HEK293 (cell line): ENCODE results near the gene TRIM9.

Source experiments
- CTCF ChIA-PET: fragments of 350-600 bp; formaldehyde crosslinking; extraction: SDS; loops from one replicate; lab custom pipeline; 2021; ENCODE audit warnings: antibody characterized with exemption; lab: Yijun Ruan, JAX
- POLR2A ChIA-PET: fragments of 300-600 bp; formaldehyde crosslinking; extraction: SDS; loops from one replicate; lab custom pipeline; 2020; ENCODE audit warnings: antibody characterized with exemption, inconsistent platforms; lab: Yijun Ruan, JAX
- H3K27ac ChIP-seq: fragments of 200-500 bp; sonication (Bioruptor generic); 2 replicates; pipeline ENCODE4 v1.5.1; 2014; ENCODE audit warnings: low read depth, low read length, control low read depth, inconsistent platforms; ENCODE audit errors: extremely low read depth
- H3K36me3 ChIP-seq, 2 experiments: fragments of 200-500 bp in 1 of 2; sonication (Bioruptor generic) in 1 of 2; 1 replicate in 1 of 2; 2 replicates in 1 of 2; pipeline ENCODE4 v1.5.1; 2014 to 2017; ENCODE audit warnings: inconsistent platforms in 2 of 2, low read length in 2 of 2; ENCODE audit not compliant: control insufficient read depth in 2 of 2, insufficient read depth in 1 of 2
- H3K4me1 ChIP-seq: fragments of 200-500 bp; sonication (Bioruptor generic); 2 replicates; pipeline ENCODE4 v1.5.1; 2014; ENCODE audit warnings: mild to moderate bottlenecking, low read length, inconsistent platforms; ENCODE audit not compliant: control insufficient read depth, insufficient read depth
- H3K4me3 ChIP-seq: 2 replicates; pipeline ENCODE4 v1.5.1; 2011; ENCODE audit warnings: low read depth, mild to moderate bottlenecking, control low read depth, low read length, moderate library complexity
- H3K9me3 ChIP-seq: fragments of 200-500 bp; sonication (Bioruptor generic); 2 replicates; pipeline ENCODE4 v1.5.1; 2014; ENCODE audit warnings: low read depth, low read length, inconsistent platforms; ENCODE audit not compliant: control insufficient read depth, insufficient read depth
- GLI2 ChIP-seq: fragments of 450-650 bp; formaldehyde crosslinking; IDR thresholded peaks from 2 replicates; pipeline ENCODE4; 2017; ENCODE audit warnings: missing biosample characterization, missing genetic modification characterization, low read depth, borderline replicate concordance
- GLIS2 ChIP-seq: fragments of 450-650 bp; formaldehyde crosslinking; IDR thresholded peaks from 2 replicates; pipeline ENCODE4 v1.5.1; 2016; ENCODE audit warnings: missing biosample characterization, missing genetic modification characterization
- MZF1 ChIP-seq: fragments of 450-650 bp; formaldehyde crosslinking; IDR thresholded peaks from 2 replicates; pipeline ENCODE4 v1.5.1; 2017; ENCODE audit warnings: missing biosample characterization, missing genetic modification characterization, borderline replicate concordance
- ZNF311 ChIP-seq: fragments of 450-650 bp; formaldehyde crosslinking; IDR thresholded peaks from 2 replicates; pipeline ENCODE4 v1.5.1; 2017; ENCODE audit warnings: missing biosample characterization, missing genetic modification characterization, borderline replicate concordance
- ZNF514 ChIP-seq: fragments of 450-650 bp; formaldehyde crosslinking; IDR thresholded peaks from 2 replicates; pipeline ENCODE4 v1.5.1; 2016; ENCODE audit warnings: missing biosample characterization, missing genetic modification characterization
- ZNF529 ChIP-seq: fragments of 450-650 bp; formaldehyde crosslinking; IDR thresholded peaks from 2 replicates; pipeline ENCODE4 v1.5.1; 2017; ENCODE audit warnings: missing genetic modification characterization, missing biosample characterization; ENCODE audit not compliant: insufficient replicate concordance
- ZNF555 ChIP-seq: fragments of 450-650 bp; formaldehyde crosslinking; conservative IDR thresholded peaks from 2 replicates; pipeline ENCODE4 v1.5.1; 2017; ENCODE audit warnings: missing biosample characterization, mild to moderate bottlenecking, missing genetic modification characterization, inconsistent platforms
- ZNF837 ChIP-seq: fragments of 450-650 bp; formaldehyde crosslinking; IDR thresholded peaks from 2 replicates; pipeline ENCODE4 v1.5.1; 2016; ENCODE audit warnings: missing biosample characterization, missing genetic modification characterization
- ZNF843 ChIP-seq: fragments of 450-650 bp; formaldehyde crosslinking; IDR thresholded peaks from 2 replicates; pipeline ENCODE4 v1.5.1; 2016; ENCODE audit warnings: missing biosample characterization, missing genetic modification characterization
- TF ChIP-seq, protein P1 (sequence below): fragments of 450-650 bp; formaldehyde crosslinking; IDR thresholded peaks from 2 replicates; pipeline ENCODE4 v1.5.1; 2017; ENCODE audit warnings: missing biosample characterization, missing genetic modification characterization
- TF ChIP-seq, protein P2 (sequence below): sonication (generic); formaldehyde crosslinking; IDR thresholded peaks from 2 replicates; pipeline ENCODE4 v1.8.1; 2022; ENCODE audit warnings: mild to moderate bottlenecking, moderate library complexity, missing genetic modification reagents
- TF ChIP-seq, protein P3 (sequence below): IDR thresholded peaks from 2 replicates; pipeline ENCODE4 v1.6.1; 2011; ENCODE audit warnings: mild to moderate bottlenecking, low read depth, low read length, borderline replicate concordance

Gene TRIM9

DNA sequence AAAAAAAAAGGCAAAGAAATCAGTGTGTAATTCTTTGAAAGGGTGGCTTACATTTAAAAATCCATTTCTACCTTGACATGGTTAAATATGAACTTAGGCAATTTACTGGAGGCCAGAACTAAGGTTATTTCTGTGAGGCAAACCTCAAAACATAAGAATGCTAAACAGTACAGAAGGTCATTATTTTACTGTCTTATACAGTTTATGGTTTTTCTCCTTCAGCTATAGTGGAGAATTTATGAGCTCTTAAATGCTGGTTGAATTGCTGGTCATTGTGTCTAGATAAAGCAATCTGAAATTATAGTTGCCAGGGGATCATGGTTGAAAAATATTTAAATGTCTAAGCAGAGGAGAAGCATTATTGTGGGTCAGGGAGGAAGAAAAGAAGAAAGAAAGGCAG, 70.5 kb downstream of the TRIM9 start:
- H3K27ac ChIP-seq, result no peak overlapping the region
- CTCF ChIA-PET, result no interaction called here
- POLR2A ChIA-PET, result no interaction called here
- TF ChIP-seq, protein P1, sequence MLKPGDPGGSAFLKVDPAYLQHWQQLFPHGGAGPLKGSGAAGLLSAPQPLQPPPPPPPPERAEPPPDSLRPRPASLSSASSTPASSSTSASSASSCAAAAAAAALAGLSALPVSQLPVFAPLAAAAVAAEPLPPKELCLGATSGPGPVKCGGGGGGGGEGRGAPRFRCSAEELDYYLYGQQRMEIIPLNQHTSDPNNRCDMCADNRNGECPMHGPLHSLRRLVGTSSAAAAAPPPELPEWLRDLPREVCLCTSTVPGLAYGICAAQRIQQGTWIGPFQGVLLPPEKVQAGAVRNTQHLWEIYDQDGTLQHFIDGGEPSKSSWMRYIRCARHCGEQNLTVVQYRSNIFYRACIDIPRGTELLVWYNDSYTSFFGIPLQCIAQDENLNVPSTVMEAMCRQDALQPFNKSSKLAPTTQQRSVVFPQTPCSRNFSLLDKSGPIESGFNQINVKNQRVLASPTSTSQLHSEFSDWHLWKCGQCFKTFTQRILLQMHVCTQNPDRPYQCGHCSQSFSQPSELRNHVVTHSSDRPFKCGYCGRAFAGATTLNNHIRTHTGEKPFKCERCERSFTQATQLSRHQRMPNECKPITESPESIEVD (tag by site-specific recombination), result peak; percentile 47; the same call in 1 of the 2 replicates
- TF ChIP-seq ZNF529 (tag by site-specific recombination), result no peak
- TF ChIP-seq ZNF843 (tag by site-specific recombination), result peak; percentile 34; the same call in 1 of the 2 replicates
- TF ChIP-seq, all 188 proteins: peak for 2
- peaks cover 0 to 9% of the 10 kb centered on the region in 2 experiments; a peak in 1 of 3 replicates for H3K36me3 ChIP-seq
- H3K9me3 ChIP-seq, result no peaks in the 10 kb centered on the region
- H3K4me3 ChIP-seq, result no peak overlapping the region
- H3K4me1 ChIP-seq, result peaks cover 8% of the 10 kb centered on the region; the same call in 1 of the 2 replicates

DNA sequence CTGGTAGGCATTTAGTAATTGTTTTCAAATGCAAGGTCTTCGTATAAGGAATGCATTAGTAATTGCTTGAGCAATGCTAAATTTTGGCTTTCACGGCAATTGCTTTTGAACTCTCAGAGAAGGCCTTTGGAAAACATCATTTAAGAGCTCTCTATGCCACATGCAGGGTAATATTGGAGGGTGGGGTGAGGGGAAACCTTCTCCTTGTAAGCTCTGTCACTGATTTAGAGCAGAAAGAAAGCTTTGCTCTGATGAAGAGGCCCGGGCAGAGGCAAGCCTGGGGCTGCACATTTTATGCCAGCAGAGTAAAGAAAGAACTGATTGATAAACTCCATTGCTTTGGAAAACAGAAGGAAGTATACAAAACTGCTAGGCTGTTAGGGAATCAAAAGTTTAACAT, 70.9 kb downstream of the TRIM9 start:
- peaks cover 6% of the 10 kb centered on the region; the same call in 1 of the 2 replicates for H3K4me1 ChIP-seq
- TF ChIP-seq, protein P1 (tag by site-specific recombination), result peak; percentile 41; the same call in 1 of the 2 replicates
- TF ChIP-seq ZNF837 (tag by site-specific recombination), result no peak
- CTCF ChIA-PET, result no interaction called here
- H3K9me3 ChIP-seq, result no peaks in the 10 kb centered on the region
- H3K4me3 ChIP-seq, result no peak overlapping the region
- POLR2A ChIA-PET, result no interaction called here
- H3K27ac ChIP-seq, result no peak overlapping the region
- peaks cover 0 to 9% of the 10 kb centered on the region in 2 experiments; a peak in 1 of 3 replicates for H3K36me3 ChIP-seq

DNA sequence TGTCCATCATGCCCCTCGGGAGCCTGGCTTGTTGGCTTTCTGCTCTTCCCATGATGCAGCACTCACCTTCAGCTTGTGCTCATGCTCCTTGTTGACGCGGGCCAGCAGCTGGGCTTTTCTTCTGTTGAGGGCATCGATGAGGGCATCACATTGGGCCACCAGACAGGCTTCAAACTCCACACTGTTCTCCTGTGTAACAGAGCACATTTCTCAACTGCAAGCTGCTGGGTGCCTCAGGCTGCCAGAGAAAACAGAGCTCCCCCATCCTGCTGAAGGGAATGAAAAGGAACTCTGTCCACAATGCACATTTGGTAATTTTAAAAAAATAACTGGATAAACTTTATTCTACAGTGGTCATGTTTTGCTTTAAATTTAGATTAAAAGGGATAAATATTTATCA, 72.1 kb downstream of the TRIM9 start:
- ChIA-PET POLR2A (no interaction called here), CTCF (interaction anchor here (0.9 kb wide), 1 partner anchor 32 kb away, joined by 4 read pairs; no protein-coding TSS in a partner anchor)
- peaks cover 0 to 9% of the 10 kb centered on the region in 2 experiments; a peak in 1 of 3 replicates for H3K36me3 ChIP-seq
- H3K4me1 ChIP-seq, result peaks cover 6% of the 10 kb centered on the region; the same call in 1 of the 2 replicates
- no peak overlapping the region for H3K27ac ChIP-seq
- no peak for TF ChIP-seq MZF1
- TF ChIP-seq, protein P2, sequence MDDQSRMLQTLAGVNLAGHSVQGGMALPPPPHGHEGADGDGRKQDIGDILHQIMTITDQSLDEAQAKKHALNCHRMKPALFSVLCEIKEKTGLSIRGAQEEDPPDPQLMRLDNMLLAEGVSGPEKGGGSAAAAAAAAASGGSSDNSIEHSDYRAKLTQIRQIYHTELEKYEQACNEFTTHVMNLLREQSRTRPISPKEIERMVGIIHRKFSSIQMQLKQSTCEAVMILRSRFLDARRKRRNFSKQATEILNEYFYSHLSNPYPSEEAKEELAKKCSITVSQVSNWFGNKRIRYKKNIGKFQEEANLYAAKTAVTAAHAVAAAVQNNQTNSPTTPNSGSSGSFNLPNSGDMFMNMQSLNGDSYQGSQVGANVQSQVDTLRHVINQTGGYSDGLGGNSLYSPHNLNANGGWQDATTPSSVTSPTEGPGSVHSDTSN (CRISPR knock-in tag), result no peak
- TF ChIP-seq GLI2 (tag by site-specific recombination), result no peak
- TF ChIP-seq, protein P3, sequence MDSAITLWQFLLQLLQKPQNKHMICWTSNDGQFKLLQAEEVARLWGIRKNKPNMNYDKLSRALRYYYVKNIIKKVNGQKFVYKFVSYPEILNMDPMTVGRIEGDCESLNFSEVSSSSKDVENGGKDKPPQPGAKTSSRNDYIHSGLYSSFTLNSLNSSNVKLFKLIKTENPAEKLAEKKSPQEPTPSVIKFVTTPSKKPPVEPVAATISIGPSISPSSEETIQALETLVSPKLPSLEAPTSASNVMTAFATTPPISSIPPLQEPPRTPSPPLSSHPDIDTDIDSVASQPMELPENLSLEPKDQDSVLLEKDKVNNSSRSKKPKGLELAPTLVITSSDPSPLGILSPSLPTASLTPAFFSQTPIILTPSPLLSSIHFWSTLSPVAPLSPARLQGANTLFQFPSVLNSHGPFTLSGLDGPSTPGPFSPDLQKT, result no peak
- TF ChIP-seq ZNF311 (tag by site-specific recombination), result no peak
- TF ChIP-seq ZNF555, result no peak
- no peak for TF ChIP-seq ZNF514 (tag by site-specific recombination)
- no peak for TF ChIP-seq GLIS2 (tag by site-specific recombination)
- no peaks in the 10 kb centered on the region for H3K9me3 ChIP-seq
- no peak overlapping the region for H3K4me3 ChIP-seq
